Measurements from ENCODE around the gene SAG.

The SAG gene

GRCh38 chr2:233301811-233302210 is 5.8 kb upstream of the SAG start:
- H3K4me1 Mint-ChIP-seq = no peaks in the 10 kb centered on the region
- no peaks in the 10 kb centered on the region for H3K36me3 Mint-ChIP-seq (ENCODE audit: low read depth)
- H3K27ac Mint-ChIP-seq = no peak overlapping the region
- H3K9me3 Mint-ChIP-seq = no peaks in the 10 kb centered on the region
- TF ChIP-seq CTCF (IDR thresholded peaks at IDR 0.05; ENCODE audit: unreplicated experiment in 3 of 3) = no peak
- no peak overlapping the region for H3K4me3 Mint-ChIP-seq
- H3K27me3 Mint-ChIP-seq (ENCODE audit: low read depth) = no peaks in the 10 kb centered on the region

- no peaks in the 10 kb centered on the region for H3K36me3 Mint-ChIP-seq (ENCODE audit: low read depth)
- no peak overlapping the region for H3K27ac Mint-ChIP-seq
- H3K4me3 Mint-ChIP-seq = no peak overlapping the region
- no peaks in the 10 kb centered on the region for H3K4me1 Mint-ChIP-seq
- no peaks in the 10 kb centered on the region for H3K9me3 Mint-ChIP-seq
- no peaks in the 10 kb centered on the region for H3K27me3 Mint-ChIP-seq (ENCODE audit: low read depth)
- no peak for TF ChIP-seq CTCF (IDR thresholded peaks at IDR 0.05; ENCODE audit: unreplicated experiment in 3 of 3)
These were observed 4.4 kb upstream of the SAG start for GRCh38 chr2:233303252-233303651.

- Mint-ChIP-seq H3K4me3 (no peak overlapping the region), H3K36me3 (ENCODE audit: low read depth) (no peaks in the 10 kb centered on the region), H3K9me3 (no peaks in the 10 kb centered on the region), H3K27ac (no peak overlapping the region), H3K27me3 (ENCODE audit: low read depth) (no peaks in the 10 kb centered on the region), H3K4me1 (peaks cover 5% of the 10 kb centered on the region)
- no peak for TF ChIP-seq CTCF (IDR thresholded peaks at IDR 0.05; ENCODE audit: unreplicated experiment in 3 of 3)
These were observed 3.8 kb downstream of the SAG start for GRCh38 chr2:233311241-233311926.

GRCh38 chr2:233312874-233313273 is 5.3 kb downstream of the SAG start:
- no peak for TF ChIP-seq CTCF (IDR thresholded peaks at IDR 0.05; ENCODE audit: unreplicated experiment in 3 of 3)
- peaks cover 5% of the 10 kb centered on the region for H3K4me1 Mint-ChIP-seq
- H3K27ac Mint-ChIP-seq = no peak overlapping the region
- H3K4me3 Mint-ChIP-seq = no peak overlapping the region
- H3K27me3 Mint-ChIP-seq (ENCODE audit: low read depth) = no peaks in the 10 kb centered on the region
- no peaks in the 10 kb centered on the region for H3K36me3 Mint-ChIP-seq (ENCODE audit: low read depth)
- H3K9me3 Mint-ChIP-seq = no peaks in the 10 kb centered on the region

- Mint-ChIP-seq H3K4me3 (no peak overlapping the region), H3K27me3 (ENCODE audit: low read depth) (peaks cover 6% of the 10 kb centered on the region), H3K9me3 (no peaks in the 10 kb centered on the region), H3K27ac (no peak overlapping the region), H3K36me3 (ENCODE audit: low read depth) (no peaks in the 10 kb centered on the region), H3K4me1 (peaks cover 5% of the 10 kb centered on the region)
- TF ChIP-seq CTCF (IDR thresholded peaks at IDR 0.05; ENCODE audit: unreplicated experiment in 3 of 3) = no peak
These were observed 6.7 kb downstream of the SAG start for GRCh38 chr2:233314180-233314925.

Measured in nephron (organoid).